Activated naive CD4-positive, alpha-beta T cell treated with anti-CD3 and anti-CD28 coated beads, Interleukin-2, amount 50 U/mL, for 24 hours (primary cell): ENCODE measurements around the gene LINC01488.

Experiments
- H3K27ac Mint-ChIP-seq: one replicate; pipeline ENCODE4 v1.8.0; 2021; ENCODE audit warnings: mild to moderate bottlenecking, mixed read lengths
- H3K27me3 Mint-ChIP-seq: one replicate; pipeline ENCODE4 v1.8.0; 2021; ENCODE audit warnings: mixed read lengths
- H3K36me3 Mint-ChIP-seq: one replicate; pipeline ENCODE4 v1.8.0; 2021; ENCODE audit warnings: mixed read lengths
- H3K4me1 Mint-ChIP-seq: one replicate; pipeline ENCODE4 v1.8.0; 2021; ENCODE audit warnings: mixed read lengths
- H3K4me3 Mint-ChIP-seq: one replicate; pipeline ENCODE4 v1.8.0; 2021; ENCODE audit warnings: mild to moderate bottlenecking, mixed read lengths
- H3K9me3 Mint-ChIP-seq: one replicate; pipeline ENCODE4 v1.8.0; 2021; ENCODE audit warnings: mixed read lengths

Gene LINC01488

GRCh38 chr11:69481393-69481844 lies at the start of gene LINC01488:
LINC01488 (plus strand) TSS chr11:69481663.
- no peaks in the 10 kb centered on the region for H3K36me3 Mint-ChIP-seq
- H3K4me3 Mint-ChIP-seq: no peak within 1 kb of the TSS
- no peaks in the 10 kb centered on the region for H3K9me3 Mint-ChIP-seq
- no peaks in the 10 kb centered on the region for H3K4me1 Mint-ChIP-seq
- H3K27me3 Mint-ChIP-seq: no peaks in the 10 kb centered on the region
- H3K27ac Mint-ChIP-seq: no peak within 1 kb of the TSS

- no peaks in the 10 kb centered on the region for H3K27me3 Mint-ChIP-seq
- H3K4me3 Mint-ChIP-seq: no peak overlapping the region
- H3K9me3 Mint-ChIP-seq: no peaks in the 10 kb centered on the region
- H3K4me1 Mint-ChIP-seq: no peaks in the 10 kb centered on the region
- no peaks in the 10 kb centered on the region for H3K36me3 Mint-ChIP-seq
- H3K27ac Mint-ChIP-seq: no peak overlapping the region
These were observed 49.3 kb upstream of the LINC01488 start for GRCh38 chr11:69431893-69432738.

- Mint-ChIP-seq H3K4me3 (no peak overlapping the region), H3K27me3 (no peaks in the 10 kb centered on the region), H3K4me1 (no peaks in the 10 kb centered on the region), H3K27ac (no peak overlapping the region), H3K9me3 (no peaks in the 10 kb centered on the region), H3K36me3 (no peaks in the 10 kb centered on the region)
These were observed 47.7 kb upstream of the LINC01488 start for GRCh38 chr11:69433741-69434140.

DNA sequence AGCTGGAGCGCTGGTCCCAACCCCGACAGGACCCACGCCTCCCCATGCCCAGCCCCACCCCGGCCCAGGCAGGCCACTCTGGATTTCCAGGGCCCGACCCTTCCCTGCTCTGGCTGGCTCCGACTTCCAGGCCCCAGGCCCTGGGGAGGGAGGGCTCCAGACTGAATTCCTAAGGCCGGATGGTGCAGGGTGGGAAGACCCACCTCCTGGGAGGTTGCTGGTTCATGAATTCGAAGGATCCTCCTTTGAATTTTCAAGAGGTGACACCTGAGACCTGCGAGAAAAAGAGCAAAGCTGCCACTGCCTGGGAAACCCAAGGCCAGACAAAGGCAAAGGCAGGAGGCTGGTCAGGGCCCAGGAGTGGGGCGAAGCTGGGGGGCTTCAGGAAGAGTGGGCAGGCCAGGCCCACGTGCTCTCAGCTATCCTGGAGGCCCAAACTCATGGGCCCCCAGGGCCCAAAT lies 47.0 kb upstream of the LINC01488 start:
- Mint-ChIP-seq H3K4me1 (no peaks in the 10 kb centered on the region), H3K9me3 (no peaks in the 10 kb centered on the region), H3K27ac (no peak overlapping the region), H3K27me3 (no peaks in the 10 kb centered on the region), H3K36me3 (no peaks in the 10 kb centered on the region), H3K4me3 (no peak overlapping the region)

GRCh38 chr11:69435161-69435986 lies 46.1 kb upstream of the LINC01488 start:
- Mint-ChIP-seq H3K27me3 (no peaks in the 10 kb centered on the region), H3K4me1 (no peaks in the 10 kb centered on the region), H3K27ac (no peak overlapping the region), H3K4me3 (no peak overlapping the region), H3K9me3 (no peaks in the 10 kb centered on the region), H3K36me3 (no peaks in the 10 kb centered on the region)

DNA sequence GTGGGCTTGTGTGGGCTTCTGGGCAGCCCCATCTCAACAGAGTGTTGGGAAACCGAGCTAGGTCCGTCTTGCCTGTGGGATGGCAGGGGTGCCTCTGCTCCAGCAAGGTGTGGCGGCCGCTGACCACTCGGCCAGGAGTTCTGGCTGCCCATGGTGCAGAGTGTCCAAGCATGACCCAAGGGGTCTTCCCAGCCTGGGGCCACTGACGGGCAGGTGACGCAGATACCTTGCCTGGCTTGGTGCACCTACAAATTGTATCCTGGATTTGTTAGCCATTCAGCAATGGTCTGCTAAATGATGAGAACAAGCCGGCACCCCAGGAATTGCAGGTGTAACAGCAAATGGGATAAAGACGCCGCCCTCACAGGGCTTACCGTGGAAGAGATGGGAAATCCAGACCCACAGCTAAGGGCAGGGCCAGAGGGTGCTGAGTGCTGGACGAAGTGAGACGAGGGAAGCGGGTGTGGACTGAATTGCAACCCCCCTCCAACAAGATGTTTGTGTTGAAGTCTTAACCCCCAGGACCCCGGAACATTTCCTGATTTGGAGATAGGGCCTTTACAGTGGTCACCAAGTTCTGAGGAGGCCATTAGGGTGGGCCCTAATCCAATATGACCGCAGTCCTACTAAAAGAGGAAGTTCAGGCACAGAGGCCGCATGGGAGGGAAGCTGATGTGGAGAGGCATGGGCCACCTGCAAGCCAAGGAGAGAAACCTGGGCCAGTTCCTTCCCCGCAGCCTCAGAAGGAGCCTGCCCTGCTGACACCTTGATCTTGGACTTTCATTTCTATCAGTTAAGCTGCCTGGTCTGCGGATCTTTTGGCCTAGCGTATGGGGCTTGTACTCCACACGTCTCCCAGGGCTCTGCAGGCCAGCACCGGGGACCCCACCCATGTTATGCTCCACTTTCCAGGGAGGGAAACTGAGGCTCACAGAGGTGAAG lies 45.2 kb upstream of the LINC01488 start:
- no peaks in the 10 kb centered on the region for H3K27me3 Mint-ChIP-seq
- H3K4me1 Mint-ChIP-seq: no peaks in the 10 kb centered on the region

DNA sequence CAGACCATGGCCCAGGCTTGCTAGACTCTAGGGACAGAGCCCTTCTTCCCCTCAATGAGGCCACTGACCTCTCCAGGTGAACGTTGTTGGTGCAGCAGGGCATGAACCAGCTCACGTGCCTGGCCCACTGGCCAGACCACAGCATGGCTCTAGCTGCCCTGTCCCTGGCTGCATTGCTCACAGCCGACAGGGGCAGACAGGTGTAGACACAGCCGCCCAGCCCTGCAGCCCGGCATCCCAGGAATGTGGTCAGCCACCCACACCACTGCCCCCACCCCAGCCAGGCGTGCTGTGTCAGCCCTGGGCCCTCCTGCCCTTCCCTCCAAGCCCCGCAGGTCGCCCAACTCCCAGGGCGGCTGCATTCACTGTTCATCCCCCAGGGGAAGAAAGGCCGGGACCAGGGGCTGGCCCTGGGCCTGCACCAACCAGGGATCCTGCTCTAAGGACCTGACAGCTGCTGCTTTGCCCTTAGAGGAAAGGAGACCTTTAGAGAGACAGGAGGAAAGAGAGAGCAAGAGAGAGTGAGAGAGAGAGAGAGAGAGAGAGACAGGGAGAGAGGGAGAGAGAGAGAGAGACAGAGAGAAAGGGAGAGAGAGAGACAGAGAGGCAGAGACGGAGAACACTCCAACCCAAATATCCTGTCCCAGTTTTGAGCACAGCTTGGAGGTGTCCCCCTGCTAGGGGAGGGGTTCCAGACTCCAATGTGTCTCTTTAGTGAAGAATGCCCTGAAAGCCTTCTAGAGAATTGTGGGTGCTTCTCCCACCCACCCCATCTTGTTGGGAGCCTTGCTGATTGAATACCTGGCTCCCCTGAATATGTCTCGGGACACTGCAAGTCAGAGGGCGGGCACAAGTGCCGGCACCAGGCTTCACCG lies 44.2 kb upstream of the LINC01488 start:
- Mint-ChIP-seq H3K27me3 (no peaks in the 10 kb centered on the region), H3K4me3 (no peak overlapping the region), H3K4me1 (no peaks in the 10 kb centered on the region), H3K27ac (no peak overlapping the region), H3K9me3 (no peaks in the 10 kb centered on the region), H3K36me3 (no peaks in the 10 kb centered on the region)

More for the DNA sequence above, 45.2 kb upstream of the LINC01488 start:
- H3K4me3 Mint-ChIP-seq: no peak overlapping the region
- H3K36me3 Mint-ChIP-seq: no peaks in the 10 kb centered on the region
- no peaks in the 10 kb centered on the region for H3K9me3 Mint-ChIP-seq
- no peak overlapping the region for H3K27ac Mint-ChIP-seq

DNA sequence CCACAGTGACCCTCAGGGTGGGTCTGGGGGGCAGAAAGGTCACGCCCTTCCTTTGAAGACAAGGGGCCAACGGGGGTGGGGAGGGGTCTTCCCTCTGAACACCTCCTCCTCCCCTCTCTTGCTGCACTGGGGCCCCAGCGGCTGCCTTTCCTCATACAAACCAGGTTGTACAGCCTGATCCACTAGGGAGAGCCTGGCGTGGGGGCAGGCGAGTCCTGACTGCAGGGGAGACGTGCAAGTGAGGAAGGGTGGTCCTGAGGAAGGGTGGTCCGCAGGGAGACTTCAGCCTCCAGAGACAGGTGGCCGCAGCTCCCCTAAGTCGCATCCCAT lies 43.6 kb upstream of the LINC01488 start:
- H3K27ac Mint-ChIP-seq: no peak overlapping the region

GRCh38 chr11:69438286-69438920 lies 43.1 kb upstream of the LINC01488 start:
- Mint-ChIP-seq H3K4me1 (no peaks in the 10 kb centered on the region), H3K27ac (no peak overlapping the region), H3K27me3 (no peaks in the 10 kb centered on the region), H3K4me3 (no peak overlapping the region), H3K9me3 (no peaks in the 10 kb centered on the region), H3K36me3 (no peaks in the 10 kb centered on the region)

More for the DNA sequence above, 43.6 kb upstream of the LINC01488 start:
- no peak overlapping the region for H3K4me3 Mint-ChIP-seq
- H3K9me3 Mint-ChIP-seq: no peaks in the 10 kb centered on the region
- H3K27me3 Mint-ChIP-seq: no peaks in the 10 kb centered on the region
- H3K4me1 Mint-ChIP-seq: no peaks in the 10 kb centered on the region
- H3K36me3 Mint-ChIP-seq: no peaks in the 10 kb centered on the region

GRCh38 chr11:69439127-69439526 lies 42.3 kb upstream of the LINC01488 start:
- H3K27me3 Mint-ChIP-seq: no peaks in the 10 kb centered on the region
- H3K4me3 Mint-ChIP-seq: no peak overlapping the region
- no peaks in the 10 kb centered on the region for H3K36me3 Mint-ChIP-seq
- H3K9me3 Mint-ChIP-seq: no peaks in the 10 kb centered on the region
- no peak overlapping the region for H3K27ac Mint-ChIP-seq
- H3K4me1 Mint-ChIP-seq: peaks cover 6% of the 10 kb centered on the region

DNA sequence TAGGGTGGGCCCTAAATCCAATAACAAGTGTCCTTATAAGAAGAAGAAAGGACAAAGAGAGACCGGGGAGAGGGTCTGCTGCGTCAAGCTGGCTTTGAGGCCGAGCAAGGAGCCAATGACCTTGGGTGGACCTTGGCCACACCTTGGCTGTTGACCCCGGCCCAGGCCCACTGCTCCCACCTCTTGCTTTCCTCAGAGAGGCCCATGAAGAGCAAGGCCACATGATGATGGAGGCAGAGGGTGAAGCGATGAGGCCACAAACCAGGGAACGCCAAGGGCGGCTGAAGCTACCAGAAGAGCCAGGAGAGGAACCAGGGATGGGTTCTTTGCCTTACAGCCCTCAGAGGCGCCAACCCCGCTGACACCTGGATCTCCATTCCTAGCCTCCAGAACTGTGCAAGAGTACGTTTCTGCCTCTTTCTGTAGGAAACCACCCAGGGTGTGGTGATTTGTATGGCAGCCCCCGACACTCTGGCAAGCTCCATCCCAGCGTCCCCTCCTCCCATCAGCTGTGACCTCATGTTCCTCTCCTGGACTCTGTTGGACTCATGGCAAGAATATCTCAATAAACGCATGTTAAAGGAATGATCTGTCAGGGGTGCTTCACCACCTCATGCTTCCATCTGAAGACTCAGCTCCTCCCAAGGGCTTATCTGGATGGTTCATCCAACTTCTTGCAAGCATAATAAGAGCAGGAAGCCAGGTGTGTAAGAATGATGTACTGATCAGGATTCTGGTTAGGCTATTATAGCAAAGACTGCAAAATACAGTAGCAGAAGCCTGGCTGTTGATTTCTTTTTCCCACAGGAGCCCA lies 41.6 kb upstream of the LINC01488 start:
- Mint-ChIP-seq H3K4me3 (no peak overlapping the region), H3K27ac (no peak overlapping the region), H3K4me1 (peaks cover 10% of the 10 kb centered on the region), H3K36me3 (no peaks in the 10 kb centered on the region), H3K9me3 (no peaks in the 10 kb centered on the region), H3K27me3 (no peaks in the 10 kb centered on the region)

- peaks cover 2% of the 10 kb centered on the region for H3K27me3 Mint-ChIP-seq
- peaks cover 10% of the 10 kb centered on the region for H3K4me1 Mint-ChIP-seq
- H3K9me3 Mint-ChIP-seq: no peaks in the 10 kb centered on the region
- no peaks in the 10 kb centered on the region for H3K36me3 Mint-ChIP-seq
- H3K27ac Mint-ChIP-seq: no peak overlapping the region
- no peak overlapping the region for H3K4me3 Mint-ChIP-seq
These were observed 40.6 kb upstream of the LINC01488 start for GRCh38 chr11:69440876-69441275.

- Mint-ChIP-seq H3K9me3 (no peaks in the 10 kb centered on the region), H3K4me3 (no peak overlapping the region), H3K36me3 (no peaks in the 10 kb centered on the region), H3K27me3 (peaks cover 2% of the 10 kb centered on the region), H3K27ac (no peak overlapping the region), H3K4me1 (peaks cover 10% of the 10 kb centered on the region)
These were observed 39.3 kb upstream of the LINC01488 start for GRCh38 chr11:69442012-69442806.
